HG02763 (cell line): ENCODE results near the gene TMCO6.

ENCODE experiments used
- ATAC-seq: cut with Tn5 transposase; IDR thresholded peaks from one replicate; pipeline ENCODE4 v1.9.1; 2021; ENCODE audit warnings: mild to moderate bottlenecking, moderate library complexity; ENCODE audit not compliant: unreplicated experiment

TMCO6 gene

DNA sequence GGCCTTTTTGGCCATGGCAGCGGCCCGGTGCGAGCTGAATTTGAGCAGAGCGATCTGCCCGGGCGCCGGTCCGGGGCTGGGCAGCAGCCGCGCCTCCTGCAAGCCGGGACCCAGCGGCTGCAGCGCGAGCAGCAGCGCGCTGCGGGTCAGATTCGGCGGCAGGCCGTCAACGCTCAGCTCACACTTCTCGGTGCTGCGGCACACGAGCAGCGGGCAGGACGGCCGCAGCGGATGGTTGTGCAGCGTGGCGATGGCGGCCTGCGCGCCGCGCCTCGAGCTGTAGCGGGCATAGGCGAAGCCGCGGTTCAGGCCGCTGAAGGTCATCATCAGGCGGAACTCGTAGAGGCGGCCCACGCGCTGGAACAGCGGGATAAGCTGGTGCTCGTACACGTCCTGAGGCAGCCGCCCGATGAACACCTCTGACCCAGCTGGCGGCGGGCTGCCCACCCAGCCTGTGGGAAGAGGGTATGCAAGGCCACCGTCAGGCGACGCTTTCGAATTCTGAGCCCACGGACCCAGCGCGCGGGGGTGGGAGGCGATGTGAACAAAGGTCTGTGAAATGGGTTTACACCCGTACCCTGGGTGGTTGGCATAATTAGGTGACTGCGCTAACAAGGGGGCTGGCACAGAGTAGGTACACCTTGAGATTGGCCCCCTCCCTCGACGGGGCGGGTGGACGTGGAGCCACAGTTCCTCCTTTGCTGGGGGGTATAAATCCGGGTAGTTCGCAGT is 33.4 kb downstream of the TMCO6 start:
- ATAC-seq, result no peak

DNA sequence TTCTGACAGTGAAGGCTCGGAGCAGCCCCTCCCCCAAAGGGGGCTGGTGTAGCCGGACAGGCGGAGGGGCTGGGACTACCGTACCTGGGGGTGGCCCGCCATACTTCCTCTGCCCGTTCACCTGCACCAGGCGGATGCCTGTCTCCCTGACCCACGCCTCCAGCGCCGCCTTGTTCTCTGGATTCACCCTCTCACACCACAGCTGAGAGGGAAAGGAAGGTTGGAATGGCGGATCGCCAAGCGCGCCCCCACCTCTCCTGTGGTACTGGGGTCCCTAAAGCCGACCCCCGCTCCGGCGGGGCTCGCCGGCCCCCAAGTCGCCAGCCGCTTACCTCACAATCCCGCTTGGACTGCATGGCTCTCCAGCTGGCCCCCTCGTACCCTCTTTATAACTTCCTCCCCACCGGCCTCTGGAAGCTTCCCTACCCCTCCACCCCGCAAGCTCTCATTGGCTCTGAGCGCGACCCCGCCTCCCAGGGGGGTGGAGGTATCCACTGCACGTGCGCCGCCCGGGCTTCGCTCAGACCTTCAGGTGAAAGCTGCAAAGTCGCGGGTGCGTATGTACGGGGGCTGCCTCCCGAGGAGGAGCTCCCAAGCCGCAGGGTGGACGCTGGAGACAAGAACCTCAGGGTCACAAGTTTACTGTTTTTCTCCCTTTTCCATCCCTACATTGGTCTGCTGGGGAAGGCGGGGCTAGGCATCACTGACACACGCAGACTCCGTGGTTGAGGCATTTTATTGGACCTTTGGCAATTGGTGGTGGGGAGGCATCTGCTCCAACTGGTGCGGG is 34.1 kb downstream of the TMCO6 start, which contains the start of gene DND1:
Gene DND1, minus strand, starts transcription at position 390 of the 790 bp plus-strand sequence. Its CDS starts 34 bp downstream, at position 356.
- no peak for ATAC-seq

DNA sequence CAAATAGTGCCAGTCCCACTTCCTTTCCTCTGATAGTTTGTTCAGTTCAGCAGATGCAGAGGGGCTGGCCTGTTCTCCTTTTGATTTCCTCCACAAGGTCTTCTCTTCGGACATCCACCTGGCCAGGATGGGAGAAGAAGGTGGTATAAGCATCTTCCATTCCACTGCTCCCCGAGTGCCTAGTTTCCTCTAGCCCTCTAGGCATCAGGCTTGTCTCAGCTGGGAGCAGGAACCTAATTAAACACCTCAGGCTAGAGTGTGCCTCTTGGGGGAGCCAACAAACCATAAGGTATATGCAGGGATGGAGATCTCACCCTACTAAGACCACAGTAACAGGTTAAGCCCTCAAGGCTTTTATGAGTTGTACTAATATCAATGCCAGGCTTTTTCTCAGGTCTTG is 35.0 kb downstream of the TMCO6 start:
- no peak for ATAC-seq

DNA sequence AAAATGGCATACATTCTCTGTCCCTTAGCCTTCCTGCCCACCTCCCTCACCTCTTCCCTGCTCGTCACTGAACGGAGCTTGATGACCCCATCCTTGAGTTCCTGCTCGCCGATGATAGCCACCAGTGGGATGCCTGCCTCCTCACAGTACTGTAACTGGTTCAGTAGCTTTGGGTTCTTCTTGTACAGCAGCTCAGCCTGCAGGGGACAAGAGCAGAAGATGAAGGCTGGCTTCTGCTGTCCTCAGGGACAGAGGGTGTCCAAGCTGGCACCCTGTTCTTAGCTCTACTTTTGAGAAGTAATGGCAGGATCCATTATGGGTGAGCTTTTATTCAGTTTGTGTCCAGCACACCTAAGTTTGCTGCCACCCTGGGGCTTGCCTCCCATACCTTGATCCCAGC is 35.4 kb downstream of the TMCO6 start:
- no peak for ATAC-seq

DNA sequence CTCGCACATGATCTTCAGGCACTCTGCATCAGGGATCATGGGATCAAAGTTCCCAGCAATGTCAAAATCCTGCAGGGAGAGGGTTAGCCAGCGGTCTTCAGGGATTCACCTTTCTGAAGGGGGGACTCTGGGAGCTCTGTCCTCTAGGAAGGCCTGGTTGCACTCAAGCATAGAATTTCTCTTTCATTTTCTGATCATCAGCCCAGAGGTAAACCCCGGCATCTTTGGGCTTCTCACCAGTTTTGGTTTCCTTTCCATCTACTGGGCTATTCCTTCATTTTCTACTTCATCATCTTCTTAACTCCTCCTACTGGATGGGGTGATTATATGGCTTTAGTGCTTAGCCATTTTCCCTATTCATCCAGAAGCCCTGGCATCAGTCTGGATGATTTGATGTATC is 38.7 kb downstream of the TMCO6 start:
- no peak for ATAC-seq

DNA sequence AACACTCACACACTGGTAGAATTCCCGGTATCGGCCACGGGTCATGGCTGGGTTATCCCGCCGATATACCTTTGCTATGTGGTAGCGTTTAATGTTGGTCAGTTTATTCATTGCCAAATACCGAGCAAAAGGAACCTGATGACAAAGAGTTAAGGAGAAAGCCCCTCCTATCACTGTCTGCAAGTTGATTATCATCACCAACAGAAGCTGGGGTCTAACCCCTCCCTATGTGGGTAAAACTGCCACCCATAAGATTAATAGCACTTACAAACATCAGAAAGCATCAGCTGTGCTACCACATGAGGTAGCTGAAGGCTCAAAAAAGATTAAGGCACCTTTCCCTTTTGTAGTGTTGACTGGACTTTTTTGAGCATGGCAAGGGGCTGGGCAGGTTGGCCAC is 39.7 kb downstream of the TMCO6 start:
- ATAC-seq, result no peak

DNA sequence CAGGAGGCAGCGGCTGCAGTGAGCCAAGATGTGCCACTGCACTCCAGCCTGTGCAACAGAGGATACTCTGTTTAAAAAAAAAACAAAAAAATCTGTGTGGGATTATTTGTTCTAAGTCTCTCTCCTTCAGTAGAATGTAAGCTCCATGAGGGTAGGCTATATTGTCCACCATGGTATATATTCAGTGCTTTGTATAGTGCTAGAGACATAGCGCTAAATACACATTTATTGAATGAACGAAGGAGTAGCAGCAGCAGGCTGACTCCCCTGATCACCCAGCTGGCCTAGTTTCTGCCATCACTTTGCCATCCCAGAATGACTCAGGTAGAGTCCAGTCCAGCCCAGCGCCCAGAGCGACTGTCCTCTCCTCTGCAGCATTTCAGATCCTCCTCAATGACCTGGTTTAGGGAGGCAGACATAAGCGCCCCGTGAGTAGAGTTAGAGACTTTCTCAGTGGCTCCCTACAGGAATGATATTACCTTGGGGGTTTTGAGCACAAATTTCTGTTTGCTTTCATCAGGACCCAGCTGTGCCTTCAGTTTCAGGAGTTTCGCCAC is 51.2 kb downstream of the TMCO6 start:
- no peak for ATAC-seq

DNA sequence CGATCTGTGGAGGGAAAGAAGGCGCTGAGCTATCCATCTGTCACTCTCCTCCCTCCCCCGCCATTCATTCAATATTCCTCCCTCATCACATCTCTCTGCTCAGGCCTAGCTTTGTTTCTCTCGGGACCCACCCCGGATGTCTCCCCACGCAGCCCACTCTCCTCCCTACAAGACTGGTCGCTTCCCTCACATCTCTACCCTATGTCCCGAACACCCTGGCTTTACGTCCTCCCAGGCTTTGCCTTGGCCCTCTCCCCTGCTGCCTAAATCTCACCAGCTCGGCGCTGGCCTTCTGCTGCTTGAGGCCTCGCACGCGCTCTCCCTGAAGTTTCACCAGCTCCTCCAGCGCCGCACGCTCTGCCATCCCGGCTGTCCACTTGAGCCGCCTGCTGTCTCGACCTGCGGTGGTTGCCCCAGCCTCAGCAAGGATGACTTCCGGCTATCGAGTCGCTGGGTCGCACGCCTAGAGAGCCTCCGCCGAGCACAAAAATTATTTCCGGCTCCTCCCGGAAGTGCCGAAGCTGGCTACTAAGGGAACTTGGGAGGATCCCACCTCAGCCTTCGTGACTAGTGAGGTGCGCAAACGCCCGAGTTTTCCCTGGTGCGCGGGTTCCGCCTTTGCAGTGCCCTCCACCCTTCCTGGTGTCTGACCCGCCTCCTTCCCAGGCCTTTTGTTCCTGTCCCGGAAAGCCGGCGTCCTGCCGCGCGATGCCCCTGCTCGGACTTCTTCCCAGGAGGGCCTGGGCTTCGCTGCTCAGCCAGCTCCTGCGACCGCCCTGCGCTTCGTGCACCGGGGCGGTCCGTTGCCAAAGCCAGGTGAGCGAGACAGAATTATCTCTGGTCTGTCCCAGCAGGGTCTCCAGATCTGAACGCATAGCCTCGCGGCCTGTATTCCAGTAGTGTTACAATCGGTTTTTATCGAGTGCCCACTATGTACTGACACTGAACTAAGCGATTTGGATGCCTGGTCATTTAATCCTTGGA is 52.0 kb downstream of the TMCO6 start, which contains the start of the genes HARS1 and HARS2:
Gene HARS1, minus strand, starts transcription at position 430 of the 984 bp plus-strand sequence. Its CDS starts 66 bp downstream, at position 364.
Gene HARS2, plus strand, starts transcription at position 515 of the 984 bp plus-strand sequence. Its CDS starts 194 bp downstream, at position 709.
- ATAC-seq, result peak; percentile 96

DNA sequence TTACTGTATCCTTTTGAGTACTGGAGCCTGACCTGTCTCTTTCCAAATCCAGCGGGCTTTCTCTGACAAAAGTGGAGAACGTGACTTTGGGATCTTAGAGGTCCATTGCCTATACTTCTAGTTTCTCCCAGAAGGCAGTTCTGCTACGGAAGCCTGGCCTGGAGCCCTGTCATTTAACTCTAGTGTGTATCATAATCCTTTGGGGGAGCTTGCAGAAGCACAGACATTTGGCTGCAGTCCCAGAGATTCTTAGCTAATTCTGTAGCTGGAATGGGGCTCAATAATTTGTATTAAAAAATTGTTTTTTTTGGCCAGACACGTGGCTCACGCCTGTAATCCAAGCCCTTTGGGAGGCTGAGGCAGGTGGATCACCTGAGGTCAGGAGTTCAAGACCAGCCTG is 55.0 kb downstream of the TMCO6 start:
- ATAC-seq, result no peak
